Measurements from ENCODE around the gene SYNGAP1. TPM values are rescaled to one million over a fixed set of nuclear protein-coding genes. Genes with fewer than 3 reads are reported as not detected.

SYNGAP1 gene
- total and polyA plus RNA-seq, 9 of the 15 experiments (the other 6 are each of a cell fraction or from before 2014, with no cell fraction given), result 0.01 to 22.8 (median 3.2) TPM

DNA sequence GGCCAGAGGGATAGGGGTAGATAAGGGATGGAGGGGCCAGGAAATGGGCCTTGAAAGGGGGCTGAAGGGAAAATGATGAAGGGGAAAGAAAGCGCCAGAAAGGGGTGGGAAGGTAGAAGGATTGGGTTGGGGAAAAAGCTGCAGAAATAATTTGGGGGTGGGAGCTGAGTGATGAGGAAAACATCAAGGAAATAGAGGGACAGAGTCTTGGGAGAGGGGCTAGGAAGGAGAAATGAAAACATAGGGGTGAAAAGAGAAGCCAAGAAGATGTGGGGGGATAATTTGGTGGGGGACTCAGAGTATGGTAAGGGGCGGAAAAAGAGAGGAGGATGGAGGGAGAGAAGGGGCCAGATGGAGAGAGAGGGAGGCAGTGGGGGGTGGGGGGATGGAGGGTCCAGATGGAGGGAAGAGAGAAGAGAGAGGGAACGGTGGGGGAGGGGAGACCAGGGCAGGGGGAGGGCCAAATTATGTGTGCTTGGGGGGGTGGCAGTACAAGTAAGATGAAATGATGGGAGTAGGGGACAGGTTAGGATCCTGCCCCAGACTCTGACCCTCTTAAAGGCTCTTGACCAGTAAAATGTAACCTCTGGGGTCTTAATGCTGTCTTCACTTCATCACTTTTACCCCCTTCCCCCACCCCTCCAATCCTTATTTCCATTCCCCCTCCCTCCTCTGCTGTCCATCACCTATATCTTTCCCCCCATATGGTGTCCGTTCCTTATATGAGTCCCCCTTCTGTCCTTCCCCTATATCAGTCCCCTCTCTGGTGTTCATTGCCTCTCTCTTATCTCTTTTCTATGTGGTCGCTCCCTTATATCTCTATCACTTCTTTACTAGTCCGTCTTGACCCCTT lies 852 bp downstream of the SYNGAP1 start (continued):
- no peak for TF ChIP-seq CHCHD3 (CRISPR knock-in tag; IDR thresholded peaks at IDR 0.05)
- TF ChIP-seq, protein P1, sequence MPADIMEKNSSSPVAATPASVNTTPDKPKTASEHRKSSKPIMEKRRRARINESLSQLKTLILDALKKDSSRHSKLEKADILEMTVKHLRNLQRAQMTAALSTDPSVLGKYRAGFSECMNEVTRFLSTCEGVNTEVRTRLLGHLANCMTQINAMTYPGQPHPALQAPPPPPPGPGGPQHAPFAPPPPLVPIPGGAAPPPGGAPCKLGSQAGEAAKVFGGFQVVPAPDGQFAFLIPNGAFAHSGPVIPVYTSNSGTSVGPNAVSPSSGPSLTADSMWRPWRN (IDR thresholded peaks at IDR 0.05; ENCODE audit: low read depth), result no peak
- no peak for TF ChIP-seq RUNX1 (IDR thresholded peaks at IDR 0.05; ENCODE audit: low read depth)
- peak; percentile 87 for TF ChIP-seq NFATC3 (IDR thresholded peaks at IDR 0.05)
- peak; percentile 30; the same call in 1 of the 2 replicates for TF ChIP-seq CBX1 (IDR thresholded peaks at IDR 0.05; ENCODE audit: low read depth)
- no peak for TF ChIP-seq TAF1 (IDR thresholded peaks at IDR 0.05; ENCODE audit: control insufficient read depth, extremely low read depth, insufficient read depth, low read length, severe bottlenecking)
- no peak for TF ChIP-seq BHLHE40 (IDR thresholded peaks at IDR 0.05; ENCODE audit: low read length)
- TF ChIP-seq NR2C1 (IDR thresholded peaks at IDR 0.05), result peak; percentile 40; the same call in 1 of the 2 replicates
- TF ChIP-seq NR2C1 (tag; IDR thresholded peaks at IDR 0.05), result 0 out of 2 replicates have a peak, but pooled peaks have one; percentile 30
- TF ChIP-seq JUND (IDR thresholded peaks at IDR 0.05; ENCODE audit: borderline replicate concordance, low read depth, low read length), result peak; percentile 49; the same call in 1 of the 2 replicates
- TF ChIP-seq JUND (tag; IDR thresholded peaks at IDR 0.05; ENCODE audit: borderline replicate concordance, low read depth, low read length), result 0 out of 3 replicates have a peak, but pooled peaks have one; percentile 26
- TF ChIP-seq ZNF57 (CRISPR knock-in tag; IDR thresholded peaks at IDR 0.05), result no peak
- TF ChIP-seq NR1H2 (CRISPR knock-in tag; IDR thresholded peaks at IDR 0.05), result no peak
- no peak for TF ChIP-seq PTBP1 (IDR thresholded peaks at IDR 0.05; ENCODE audit: low read depth, low read length)
- TF ChIP-seq ZNF274 (IDR thresholded peaks at IDR 0.05; ENCODE audit: borderline replicate concordance, low read depth, low read length), result no peak
- no peak; the same call in 1 of the 2 replicates for TF ChIP-seq SMARCE1 (IDR thresholded peaks at IDR 0.05)
- no peak for TF ChIP-seq ZNF12 (CRISPR knock-in tag; IDR thresholded peaks at IDR 0.05)
- TF ChIP-seq, protein P2, sequence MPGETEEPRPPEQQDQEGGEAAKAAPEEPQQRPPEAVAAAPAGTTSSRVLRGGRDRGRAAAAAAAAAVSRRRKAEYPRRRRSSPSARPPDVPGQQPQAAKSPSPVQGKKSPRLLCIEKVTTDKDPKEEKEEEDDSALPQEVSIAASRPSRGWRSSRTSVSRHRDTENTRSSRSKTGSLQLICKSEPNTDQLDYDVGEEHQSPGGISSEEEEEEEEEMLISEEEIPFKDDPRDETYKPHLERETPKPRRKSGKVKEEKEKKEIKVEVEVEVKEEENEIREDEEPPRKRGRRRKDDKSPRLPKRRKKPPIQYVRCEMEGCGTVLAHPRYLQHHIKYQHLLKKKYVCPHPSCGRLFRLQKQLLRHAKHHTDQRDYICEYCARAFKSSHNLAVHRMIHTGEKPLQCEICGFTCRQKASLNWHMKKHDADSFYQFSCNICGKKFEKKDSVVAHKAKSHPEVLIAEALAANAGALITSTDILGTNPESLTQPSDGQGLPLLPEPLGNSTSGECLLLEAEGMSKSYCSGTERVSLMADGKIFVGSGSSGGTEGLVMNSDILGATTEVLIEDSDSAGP (CRISPR knock-in tag; IDR thresholded peaks at IDR 0.05), result no peak
- TF ChIP-seq ZNF212 (CRISPR knock-in tag; IDR thresholded peaks at IDR 0.05), result no peak
- TF ChIP-seq, protein P3, sequence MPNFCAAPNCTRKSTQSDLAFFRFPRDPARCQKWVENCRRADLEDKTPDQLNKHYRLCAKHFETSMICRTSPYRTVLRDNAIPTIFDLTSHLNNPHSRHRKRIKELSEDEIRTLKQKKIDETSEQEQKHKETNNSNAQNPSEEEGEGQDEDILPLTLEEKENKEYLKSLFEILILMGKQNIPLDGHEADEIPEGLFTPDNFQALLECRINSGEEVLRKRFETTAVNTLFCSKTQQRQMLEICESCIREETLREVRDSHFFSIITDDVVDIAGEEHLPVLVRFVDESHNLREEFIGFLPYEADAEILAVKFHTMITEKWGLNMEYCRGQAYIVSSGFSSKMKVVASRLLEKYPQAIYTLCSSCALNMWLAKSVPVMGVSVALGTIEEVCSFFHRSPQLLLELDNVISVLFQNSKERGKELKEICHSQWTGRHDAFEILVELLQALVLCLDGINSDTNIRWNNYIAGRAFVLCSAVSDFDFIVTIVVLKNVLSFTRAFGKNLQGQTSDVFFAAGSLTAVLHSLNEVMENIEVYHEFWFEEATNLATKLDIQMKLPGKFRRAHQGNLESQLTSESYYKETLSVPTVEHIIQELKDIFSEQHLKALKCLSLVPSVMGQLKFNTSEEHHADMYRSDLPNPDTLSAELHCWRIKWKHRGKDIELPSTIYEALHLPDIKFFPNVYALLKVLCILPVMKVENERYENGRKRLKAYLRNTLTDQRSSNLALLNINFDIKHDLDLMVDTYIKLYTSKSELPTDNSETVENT (CRISPR knock-in tag; IDR thresholded peaks at IDR 0.05), result no peak
- no peak for TF ChIP-seq ZNF436 (CRISPR knock-in tag; IDR thresholded peaks at IDR 0.05)
- peak; percentile 49; the same call in 1 of the 2 replicates for TF ChIP-seq NFIC (IDR thresholded peaks at IDR 0.05)
- no peak for TF ChIP-seq ZNF224 (CRISPR knock-in tag; IDR thresholded peaks at IDR 0.05)
- no peak for TF ChIP-seq PHB2 (IDR thresholded peaks at IDR 0.05; ENCODE audit: low read depth)
